Measurements from ENCODE around the gene ANKRD13B.

Gene ANKRD13B

GRCh38 chr17:29569245-29569950, 23.5 kb upstream of the ANKRD13B start:
- peak; percentile 28 for DNase-seq

GRCh38 chr17:29570521-29570920, 22.4 kb upstream of the ANKRD13B start:
- no peak for DNase-seq

GRCh38 chr17:29571486-29571882, 21.4 kb upstream of the ANKRD13B start:
- DNase-seq, result no peak

GRCh38 chr17:29571883-29572681, 20.9 kb upstream of the ANKRD13B start:
- peak; percentile 20 for DNase-seq

- peak; percentile 74 for DNase-seq
These were observed 20.0 kb upstream of the ANKRD13B start for GRCh38 chr17:29572691-29573557.

GRCh38 chr17:29573558-29573869, 19.4 kb upstream of the ANKRD13B start:
- no peak for DNase-seq

GRCh38 chr17:29573871-29574731, 18.8 kb upstream of the ANKRD13B start:
- DNase-seq, result peak; percentile 14

GRCh38 chr17:29574732-29575510, 18.0 kb upstream of the ANKRD13B start:
- DNase-seq, result no peak

GRCh38 chr17:29575511-29576213, 17.3 kb upstream of the ANKRD13B start:
- DNase-seq, result peak; percentile 13

GRCh38 chr17:29576214-29577000, 16.5 kb upstream of the ANKRD13B start:
- DNase-seq, result no peak

- no peak for DNase-seq
These were observed 15.9 kb upstream of the ANKRD13B start for GRCh38 chr17:29577001-29577370.

- no peak for DNase-seq
These were observed 15.3 kb upstream of the ANKRD13B start for GRCh38 chr17:29577385-29578211.

GRCh38 chr17:29578626-29579485, 14.1 kb upstream of the ANKRD13B start:
- DNase-seq, result no peak

- peak; percentile 92 for DNase-seq
These were observed 12.8 kb upstream of the ANKRD13B start for GRCh38 chr17:29579866-29580771.

GRCh38 chr17:29581583-29582253, 11.2 kb upstream of the ANKRD13B start:
- no peak for DNase-seq

- DNase-seq, result no peak
These were observed 10.6 kb upstream of the ANKRD13B start for GRCh38 chr17:29582254-29582765.

Data from activated T-cell treated with anti-CD3 and anti-CD28 coated beads, Interleukin-2, amount 50 U/mL, for 1 hour (primary cell).